ENCODE data around the gene CNTNAP2.

- TF ChIP-seq POLR2AphosphoS5 (IDR thresholded peaks at IDR 0.05; ENCODE audit: borderline replicate concordance, low read depth, low read length) (no peak), EZH2 (IDR thresholded peaks at IDR 0.05) (no peak)
Observed at GRCh38 chr7:147721962-147722830, 1605.6 kb downstream of the CNTNAP2 start.
